Astrocyte (in vitro differentiated cells and primary cell): ENCODE results near the gene VPS8.

Source experiments
- EZH2 ChIP-seq: IDR thresholded peaks from 2 replicates; pipeline ENCODE4 v1.6.1; 2012; ENCODE audit warnings: mild to moderate bottlenecking, low read length, inconsistent platforms; ENCODE audit not compliant: insufficient read depth
- TF ChIP-seq, protein P1 (sequence below): IDR thresholded peaks from 2 replicates; pipeline ENCODE4 v1.5.1; 2011; ENCODE audit warnings: low read depth, mild to moderate bottlenecking, inconsistent platforms, low read length, moderate library complexity; ENCODE audit not compliant: insufficient read depth

DNA sequence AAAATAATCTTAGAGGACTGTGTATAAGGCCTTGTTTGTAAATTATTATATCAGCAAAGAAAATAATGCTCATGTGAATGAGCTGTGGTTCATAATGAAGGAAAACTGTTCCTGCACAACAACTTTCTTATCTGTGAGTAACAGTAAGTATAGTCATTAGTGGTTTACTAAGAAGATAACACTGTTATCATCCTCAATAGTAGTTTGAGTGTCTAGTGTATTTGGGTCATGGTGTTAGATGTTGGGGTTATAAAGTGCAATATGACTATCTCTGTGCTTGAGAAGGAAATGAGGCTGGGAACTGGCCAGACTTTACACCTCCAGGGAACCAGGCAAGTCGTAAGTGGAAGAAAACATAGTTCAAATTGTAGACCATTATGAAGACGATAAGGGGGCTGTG, 15.6 kb downstream of the VPS8 start:
- TF ChIP-seq EZH2, result no peak
- TF ChIP-seq, protein P1, sequence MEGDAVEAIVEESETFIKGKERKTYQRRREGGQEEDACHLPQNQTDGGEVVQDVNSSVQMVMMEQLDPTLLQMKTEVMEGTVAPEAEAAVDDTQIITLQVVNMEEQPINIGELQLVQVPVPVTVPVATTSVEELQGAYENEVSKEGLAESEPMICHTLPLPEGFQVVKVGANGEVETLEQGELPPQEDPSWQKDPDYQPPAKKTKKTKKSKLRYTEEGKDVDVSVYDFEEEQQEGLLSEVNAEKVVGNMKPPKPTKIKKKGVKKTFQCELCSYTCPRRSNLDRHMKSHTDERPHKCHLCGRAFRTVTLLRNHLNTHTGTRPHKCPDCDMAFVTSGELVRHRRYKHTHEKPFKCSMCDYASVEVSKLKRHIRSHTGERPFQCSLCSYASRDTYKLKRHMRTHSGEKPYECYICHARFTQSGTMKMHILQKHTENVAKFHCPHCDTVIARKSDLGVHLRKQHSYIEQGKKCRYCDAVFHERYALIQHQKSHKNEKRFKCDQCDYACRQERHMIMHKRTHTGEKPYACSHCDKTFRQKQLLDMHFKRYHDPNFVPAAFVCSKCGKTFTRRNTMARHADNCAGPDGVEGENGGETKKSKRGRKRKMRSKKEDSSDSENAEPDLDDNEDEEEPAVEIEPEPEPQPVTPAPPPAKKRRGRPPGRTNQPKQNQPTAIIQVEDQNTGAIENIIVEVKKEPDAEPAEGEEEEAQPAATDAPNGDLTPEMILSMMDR, result no peak
